ENCODE results near the gene SPNS3. TPM values are rescaled to one million over a fixed set of nuclear protein-coding genes. Genes with fewer than 3 reads are reported as not detected.

The SPNS3 gene
- total RNA-seq, 4 donors from 2014 or later, result not detected

DNA sequence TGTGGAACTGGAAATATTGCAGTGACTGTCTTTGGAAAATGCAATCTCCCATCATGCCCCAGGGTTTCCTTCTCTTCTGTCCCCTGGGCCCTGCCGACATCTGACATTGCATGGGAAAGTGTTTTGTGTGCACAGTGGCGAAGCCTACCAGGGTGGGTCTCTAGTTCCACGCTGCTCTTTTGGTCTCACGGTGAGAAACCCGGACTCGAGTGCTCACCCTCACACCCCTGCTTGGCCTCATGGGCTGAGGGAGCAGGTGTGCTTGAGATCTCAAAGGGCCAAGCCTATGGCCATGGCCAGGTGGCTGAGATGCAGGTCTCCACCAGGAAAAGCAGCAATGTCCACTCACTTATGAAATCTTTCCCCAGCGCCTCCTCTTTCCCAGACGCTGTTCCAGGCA, 32.0 kb downstream of the SPNS3 start:
- H3K36me3 ChIP-seq, result no peaks in the 10 kb centered on the region
- DNase-seq, result no peak
- H3K4me3 ChIP-seq, result no peak overlapping the region
- H3K27ac ChIP-seq, result no peak overlapping the region
- in situ Hi-C loops (cut with MboI; ENCODE audit: low sequenced_read_pairs in 4 of 4) (loop anchor here in 1 of 4 donors (25.0 kb wide), 1 partner anchor 97 kb away; the partner anchor contains the start of genes GGT6 and MYBBP1A), intact Hi-C loops (cut with DNase I; ENCODE audit: low total_unique reads) (no loop called here)
- no peaks in the 10 kb centered on the region for H3K27me3 ChIP-seq
- TF ChIP-seq, protein P1, sequence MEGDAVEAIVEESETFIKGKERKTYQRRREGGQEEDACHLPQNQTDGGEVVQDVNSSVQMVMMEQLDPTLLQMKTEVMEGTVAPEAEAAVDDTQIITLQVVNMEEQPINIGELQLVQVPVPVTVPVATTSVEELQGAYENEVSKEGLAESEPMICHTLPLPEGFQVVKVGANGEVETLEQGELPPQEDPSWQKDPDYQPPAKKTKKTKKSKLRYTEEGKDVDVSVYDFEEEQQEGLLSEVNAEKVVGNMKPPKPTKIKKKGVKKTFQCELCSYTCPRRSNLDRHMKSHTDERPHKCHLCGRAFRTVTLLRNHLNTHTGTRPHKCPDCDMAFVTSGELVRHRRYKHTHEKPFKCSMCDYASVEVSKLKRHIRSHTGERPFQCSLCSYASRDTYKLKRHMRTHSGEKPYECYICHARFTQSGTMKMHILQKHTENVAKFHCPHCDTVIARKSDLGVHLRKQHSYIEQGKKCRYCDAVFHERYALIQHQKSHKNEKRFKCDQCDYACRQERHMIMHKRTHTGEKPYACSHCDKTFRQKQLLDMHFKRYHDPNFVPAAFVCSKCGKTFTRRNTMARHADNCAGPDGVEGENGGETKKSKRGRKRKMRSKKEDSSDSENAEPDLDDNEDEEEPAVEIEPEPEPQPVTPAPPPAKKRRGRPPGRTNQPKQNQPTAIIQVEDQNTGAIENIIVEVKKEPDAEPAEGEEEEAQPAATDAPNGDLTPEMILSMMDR (IDR thresholded peaks at IDR 0.05 in 4 of 5, conservative IDR thresholded peaks at IDR 0.05 in 1 of 5), result no peak
- TF ChIP-seq POLR2A (IDR thresholded peaks at IDR 0.05), result no peak
- no peak for ATAC-seq
- H3K4me1 ChIP-seq, result peaks cover 0 to 5% of the 10 kb centered on the region in 2 donors
- H3K9me3 ChIP-seq, result no peaks in the 10 kb centered on the region

DNA sequence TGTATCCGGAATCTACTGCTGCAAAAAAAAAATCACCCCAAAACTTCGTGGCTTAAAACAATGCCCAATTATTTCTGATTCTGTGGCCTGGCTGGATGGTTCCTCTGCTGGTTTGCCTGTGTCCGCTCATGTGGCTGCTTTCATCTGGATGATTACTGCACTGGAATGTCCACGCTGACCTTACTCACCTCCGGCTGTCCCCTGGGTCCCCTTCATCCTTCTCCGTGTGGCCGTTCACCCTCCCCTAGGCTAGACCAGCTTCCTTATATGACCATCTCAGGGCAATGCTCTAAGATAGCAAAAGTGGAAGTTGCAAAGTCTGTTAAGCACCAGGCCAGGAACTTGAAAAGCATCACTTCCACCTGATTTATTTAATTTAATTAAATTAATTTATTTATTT, 33.5 kb downstream of the SPNS3 start:
- Histone ChIP-seq H3K27ac (no peak overlapping the region), H3K4me3 (no peak overlapping the region), H3K4me1 (peaks cover 0 to 5% of the 10 kb centered on the region in 2 donors), H3K9me3 (no peaks in the 10 kb centered on the region), H3K27me3 (no peaks in the 10 kb centered on the region), H3K36me3 (no peaks in the 10 kb centered on the region)
- TF ChIP-seq, protein P1 (IDR thresholded peaks at IDR 0.05 in 4 of 5, conservative IDR thresholded peaks at IDR 0.05 in 1 of 5), result no peak
- TF ChIP-seq POLR2A (IDR thresholded peaks at IDR 0.05), result no peak
- DNase-seq (no peak), ATAC-seq (no peak)
- in situ Hi-C loops (cut with MboI; ENCODE audit: low sequenced_read_pairs in 4 of 4), result loop anchor here in 1 of 4 donors (25.0 kb wide), 1 partner anchor 95 kb away; the partner anchor contains the start of genes GGT6 and MYBBP1A
- intact Hi-C loops (cut with DNase I; ENCODE audit: low total_unique reads), result no loop called here

DNA sequence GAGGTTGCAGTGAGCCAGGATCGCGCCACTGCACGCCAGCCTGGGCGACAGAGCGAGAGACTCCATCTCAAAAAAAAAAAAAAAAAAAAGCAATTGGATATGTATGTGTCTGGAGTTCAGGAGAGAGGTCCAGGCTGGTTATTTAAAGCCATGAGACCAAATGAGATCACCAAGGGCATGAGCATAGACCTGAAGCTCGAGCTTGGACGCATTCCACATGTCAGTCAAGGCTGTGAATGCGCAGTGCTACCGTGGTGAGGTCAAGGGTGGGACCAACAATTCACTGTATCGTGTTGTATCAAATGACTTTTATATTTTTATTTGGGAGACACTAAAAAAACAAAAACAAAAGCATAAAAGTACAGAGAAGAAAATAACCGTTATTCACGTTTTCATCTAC, 35.8 kb downstream of the SPNS3 start:
- intact Hi-C loops (cut with DNase I; ENCODE audit: low total_unique reads), result no loop called here
- ATAC-seq, result peak; percentile 96
- Histone ChIP-seq H3K4me1 (peaks cover 8 to 11% of the 10 kb centered on the region in 2 donors), H3K9me3 (no peaks in the 10 kb centered on the region), H3K36me3 (no peaks in the 10 kb centered on the region), H3K27me3 (no peaks in the 10 kb centered on the region), H3K4me3 (no peak overlapping the region), H3K27ac (peak overlapping the region; percentile 25 to 72 (median 44))
- no peak for TF ChIP-seq POLR2A (IDR thresholded peaks at IDR 0.05)
- TF ChIP-seq, protein P1 (IDR thresholded peaks at IDR 0.05 in 4 of 5, conservative IDR thresholded peaks at IDR 0.05 in 1 of 5), result no peak
- in situ Hi-C loops (cut with MboI; ENCODE audit: low sequenced_read_pairs in 4 of 4), result loop anchor here in 1 of 4 donors (25.0 kb wide), 1 partner anchor 93 kb away; the partner anchor contains the start of genes GGT6 and MYBBP1A
- DNase-seq, result peak; percentile 58 to 67

DNA sequence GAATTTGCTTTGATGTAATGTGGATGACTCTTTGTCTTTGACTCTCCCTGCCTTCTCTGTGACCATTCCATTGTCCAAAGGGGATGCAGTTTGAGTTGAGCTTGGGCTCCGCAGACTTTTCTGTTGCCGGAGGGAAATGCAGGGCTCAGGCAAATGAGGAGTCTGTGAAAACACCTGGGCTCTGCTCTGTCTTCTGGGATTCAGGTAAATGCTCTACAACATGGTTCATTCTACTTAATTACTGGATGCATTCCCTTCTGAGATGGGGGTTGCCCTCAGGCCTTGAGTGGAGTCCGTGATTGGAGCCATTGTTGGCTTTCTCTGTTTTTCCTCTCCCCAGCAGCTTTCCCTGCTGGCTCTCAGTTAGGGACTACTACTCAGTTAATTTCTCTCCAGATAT, 38.5 kb downstream of the SPNS3 start:
- Histone ChIP-seq H3K4me3 (no peak overlapping the region), H3K27ac (no peak overlapping the region), H3K27me3 (no peaks in the 10 kb centered on the region), H3K9me3 (no peaks in the 10 kb centered on the region), H3K36me3 (no peaks in the 10 kb centered on the region), H3K4me1 (peaks cover 10 to 11% of the 10 kb centered on the region in 2 donors)
- in situ Hi-C loops (cut with MboI; ENCODE audit: low sequenced_read_pairs in 4 of 4) (loop anchor here in 1 of 4 donors (25.0 kb wide), 1 partner anchor 90 kb away; the partner anchor contains the start of genes GGT6 and MYBBP1A), intact Hi-C loops (cut with DNase I; ENCODE audit: low total_unique reads) (no loop called here)
- ATAC-seq (no peak), DNase-seq (no peak)
- TF ChIP-seq, protein P1 (IDR thresholded peaks at IDR 0.05 in 4 of 5, conservative IDR thresholded peaks at IDR 0.05 in 1 of 5), result no peak
- TF ChIP-seq POLR2A (IDR thresholded peaks at IDR 0.05), result no peak

Data from gastrocnemius medialis (tissue), 4 donors.